Liver (tissue), 9 donors: Measurements from ENCODE around the gene EVPL. TPM values are rescaled to one million over a fixed set of nuclear protein-coding genes. Genes with fewer than 3 reads are reported as not detected.

Experiments
- DNase-seq: peaks from one replicate; pipeline ENCODE4 v3.0.0-alpha.2; 2017; ENCODE audit warnings: low spot score
- H3K27ac ChIP-seq, 2 donors: one replicate each; pipeline ENCODE4 v1.7.0; 2013; ENCODE audit warnings: inconsistent platforms in 2 of 2, low read length in 2 of 2, control low read depth in 1 of 2, low read depth in 1 of 2, mild to moderate bottlenecking in 1 of 2
- H3K27me3 ChIP-seq, 4 donors: one replicate each; pipeline versions ENCODE4 v1.6.1 to v1.7.0; 2013; ENCODE audit warnings: low read length in 3 of 4, inconsistent platforms in 1 of 4, mild to moderate bottlenecking in 1 of 4, moderate library complexity in 1 of 4; ENCODE audit not compliant: control insufficient read depth in 4 of 4, insufficient read depth in 4 of 4
- H3K36me3 ChIP-seq, 4 donors: one replicate each; pipeline versions ENCODE4 v1.6.1 to v1.7.0; 2013; ENCODE audit warnings: low read length in 3 of 4, mild to moderate bottlenecking in 3 of 4, low read depth in 1 of 4, moderate library complexity in 1 of 4; ENCODE audit not compliant: control insufficient read depth in 4 of 4, insufficient read depth in 3 of 4
- H3K4me1 ChIP-seq, 4 donors: one replicate each; pipeline versions ENCODE4 v1.6.1 to v1.7.0; 2013; ENCODE audit warnings: low read length in 3 of 4, mild to moderate bottlenecking in 3 of 4, moderate library complexity in 1 of 4; ENCODE audit not compliant: control insufficient read depth in 4 of 4, insufficient read depth in 4 of 4
- H3K4me3 ChIP-seq, 3 donors: one replicate each; pipeline versions ENCODE4 v1.6.1 to v1.7.0; 2013; ENCODE audit warnings: low read length in 3 of 3, control low read depth in 1 of 3, low read depth in 1 of 3, mild to moderate bottlenecking in 1 of 3
- H3K9ac ChIP-seq, 2 donors: one replicate each; pipeline ENCODE4 v1.7.0; 2013; ENCODE audit warnings: low read length in 2 of 2, mild to moderate bottlenecking in 2 of 2, moderate library complexity in 2 of 2, control low read depth in 1 of 2, low read depth in 1 of 2
- H3K9me3 ChIP-seq, 4 donors: one replicate each; pipeline versions ENCODE4 v1.6.1 to v1.7.0; 2013; ENCODE audit warnings: low read length in 3 of 4; ENCODE audit not compliant: control insufficient read depth in 4 of 4
- ATF3 ChIP-seq: IDR thresholded peaks from 2 replicates; pipeline ENCODE4 v1.6.1; 2016; ENCODE audit warnings: antibody characterized with exemption
- CTCF ChIP-seq: fragments of 150-350 bp; IDR thresholded peaks from 2 replicates; pipeline ENCODE4 v1.5.1; 2017; ENCODE audit warnings: improper control_type of control experiment, low read depth, low read length; ENCODE audit not compliant: missing input control
- EGR1 ChIP-seq, 2 donors: IDR thresholded peaks; 2 replicates each; pipeline ENCODE4 v1.6.1; 2016 to 2018; ENCODE audit warnings: antibody characterized with exemption in 2 of 2, low read depth in 2 of 2
- FOXA1 ChIP-seq: IDR thresholded peaks from 2 replicates; pipeline ENCODE4 v1.6.1; 2016; ENCODE audit warnings: antibody characterized with exemption
- FOXA2 ChIP-seq: IDR thresholded peaks from 2 replicates; pipeline ENCODE4 v1.6.1; 2016; ENCODE audit warnings: antibody characterized with exemption
- GABPA ChIP-seq, 2 donors: IDR thresholded peaks in 1 of 2; conservative IDR thresholded peaks in 1 of 2; 2 replicates each; pipeline ENCODE4 v1.6.1; 2016; ENCODE audit warnings: antibody characterized with exemption in 2 of 2, mild to moderate bottlenecking in 1 of 2, moderate library complexity in 1 of 2
- HNF4A ChIP-seq, 2 donors: conservative IDR thresholded peaks; 2 replicates each; pipeline ENCODE4 v1.6.1; 2016; ENCODE audit warnings: antibody characterized with exemption in 2 of 2, mild to moderate bottlenecking in 2 of 2
- HNF4G ChIP-seq: IDR thresholded peaks from 2 replicates; pipeline ENCODE4 v1.6.1; 2016; ENCODE audit warnings: antibody characterized with exemption
- JUND ChIP-seq, 2 donors: IDR thresholded peaks; 2 replicates each; pipeline ENCODE4 v1.6.1; 2016; ENCODE audit warnings: antibody characterized with exemption in 2 of 2
- MAX ChIP-seq: IDR thresholded peaks from 2 replicates; pipeline ENCODE4 v1.6.1; 2016; ENCODE audit warnings: antibody characterized with exemption
- NR2F2 ChIP-seq: IDR thresholded peaks from 2 replicates; pipeline ENCODE4 v1.6.1; 2016; ENCODE audit warnings: antibody characterized with exemption
- RAD21 ChIP-seq, 2 donors: IDR thresholded peaks; 2 replicates each; pipeline ENCODE4 v1.6.1; 2016; ENCODE audit warnings: antibody characterized with exemption in 2 of 2, mild to moderate bottlenecking in 2 of 2
- REST ChIP-seq: IDR thresholded peaks from 2 replicates; pipeline ENCODE4 v1.6.1; 2016; ENCODE audit warnings: antibody characterized with exemption, mild to moderate bottlenecking
- RXRA ChIP-seq, 2 donors: IDR thresholded peaks; 2 replicates each; pipeline ENCODE4 v1.6.1; 2017 to 2018; ENCODE audit warnings: antibody characterized with exemption in 2 of 2, mild to moderate bottlenecking in 1 of 2
- SP1 ChIP-seq: IDR thresholded peaks from 2 replicates; pipeline ENCODE4 v1.6.1; 2018; ENCODE audit warnings: antibody characterized with exemption, mild to moderate bottlenecking
- TAF1 ChIP-seq: conservative IDR thresholded peaks from 2 replicates; pipeline ENCODE4 v1.6.1; 2016; ENCODE audit warnings: antibody characterized with exemption, mild to moderate bottlenecking
- YY1 ChIP-seq: IDR thresholded peaks from 2 replicates; pipeline ENCODE4 v1.6.1; 2016; ENCODE audit warnings: antibody characterized with exemption, mild to moderate bottlenecking
- ZBTB33 ChIP-seq: IDR thresholded peaks from 2 replicates; pipeline ENCODE4 v1.6.1; 2016; ENCODE audit warnings: antibody characterized with exemption
- WGBS: extraction: QIAGEN DNeasy Blood & Tissue Kit; methylation state at CpG from one replicate; pipeline ENCODE4 v1.1.7; 2013; 5-methylcytosine and 5-hydroxymethylcytosine counted together
- polyA plus RNA-seq, 2 donors: library from polyadenylated mRNA; stranded (reverse) in 1 of 2; unstranded in 1 of 2; fragments of 200-250 nt in 1 of 2; fragments of >200 nt in 1 of 2; fragmentation: Nextera tagmentation in 1 of 2; extraction: Ambion mirVana in 1 of 2; gene quantifications; one replicate each; pipeline versions ENCODE4 v1.2.1 to v1.2.3, GENCODE V29; 2013 to 2015
- total RNA-seq, 2 donors: library from RNA; depleted of rRNA; stranded (reverse); fragments of >200 nt; gene quantifications; one replicate each; pipeline ENCODE4 v1.2.3, GENCODE V29; 2014
- donor health status: healthy.
- donor health status: healthy.
- donor health status: healthy.
- donor health status: healthy.
- donor health status: healthy.

EVPL gene
- total and polyA plus RNA-seq, 4 donors = 0.03 to 0.33 (median 0.21) TPM; not detected in 1

- no peak overlapping the region for H3K4me3 ChIP-seq
- TF ChIP-seq MAX = no peak
- peak; percentile 33 for TF ChIP-seq REST
- TF ChIP-seq YY1 = no peak
- TF ChIP-seq HNF4G = no peak
- TF ChIP-seq ZBTB33 = no peak
- peak in 1 of 2 donors; percentile 56 for TF ChIP-seq HNF4A (conservative IDR thresholded peaks at IDR 0.05)
- no peak for TF ChIP-seq FOXA2
- TF ChIP-seq ATF3 = no peak
- no peak for TF ChIP-seq EGR1 (IDR thresholded peaks at IDR 0.05; ENCODE audit: low read depth in 2 of 2)
- TF ChIP-seq NR2F2 = no peak
- no peak for TF ChIP-seq TAF1
- TF ChIP-seq SP1 = peak; percentile 71
- TF ChIP-seq CTCF = no peak
- no peak for TF ChIP-seq JUND (IDR thresholded peaks at IDR 0.05)
- no peak for TF ChIP-seq GABPA (IDR thresholded peaks at IDR 0.05 in 1 of 2, conservative IDR thresholded peaks at IDR 0.05 in 1 of 2)
- TF ChIP-seq FOXA1 = no peak
- TF ChIP-seq RAD21 (IDR thresholded peaks at IDR 0.05) = peak in 1 of 2 donors; percentile 10
- TF ChIP-seq RXRA (IDR thresholded peaks at IDR 0.05) = peak; percentile 61 to 79
- H3K27me3 ChIP-seq = no peaks in the 10 kb centered on the region
- no peak for DNase-seq
- H3K9ac ChIP-seq = no peak overlapping the region
- peaks cover 24 to 84% (median 64%) of the 10 kb centered on the region in 4 donors for H3K4me1 ChIP-seq
- peak overlapping the region; percentile 88 to 93 for H3K27ac ChIP-seq
- 50% methylated on average over 9 of the region's 9 CpGs for WGBS
- no peaks in the 10 kb centered on the region for H3K9me3 ChIP-seq
- peaks cover 0 to 2% (median 0%) of the 10 kb centered on the region in 4 donors for H3K36me3 ChIP-seq
Measured at GRCh38 chr17:75998327-75998795, 28.7 kb downstream of the EVPL start.
